Left lung (tissue), 10 donors: ENCODE measurements around the gene KLF5. TPM values are rescaled to one million over a fixed set of nuclear protein-coding genes. Genes with fewer than 3 reads are reported as not detected.

Experiments
- ATAC-seq: fragments of 200-7000 bp; cut with Tn5 transposase; one replicate; pipeline ENCODE4 v1.9.1; 2020; ENCODE audit warnings: moderate library complexity
- DNase-seq, 4 donors: peaks; one replicate each; pipeline ENCODE4 v3.0.0-alpha.2; 2013 to 2020
- H3K27ac ChIP-seq, 2 donors: fragments of 200-600 bp; sonication (generic) in 1 of 2; one replicate each; pipeline versions ENCODE4 v1.5.0 to v1.8.0; 2020 to 2021
- H3K27me3 ChIP-seq, 2 donors: fragments of 200-600 bp; sonication (generic) in 1 of 2; one replicate each; pipeline versions ENCODE4 v1.5.0 to v1.8.0; 2020 to 2021
- H3K36me3 ChIP-seq, 2 donors: fragments of 200-600 bp; sonication (generic) in 1 of 2; one replicate each; pipeline versions ENCODE4 v1.5.0 to v1.8.0; 2020 to 2021
- H3K4me1 ChIP-seq, 2 donors: fragments of 200-600 bp; one replicate each; pipeline ENCODE4 v1.8.0; 2021
- H3K4me3 ChIP-seq, 2 donors: fragments of 200-600 bp; sonication (generic) in 1 of 2; one replicate each; pipeline versions ENCODE4 v1.5.0 to v1.8.0; 2020 to 2021; ENCODE audit warnings: mild to moderate bottlenecking in 1 of 2
- H3K9me3 ChIP-seq, 2 donors: fragments of 200-600 bp; sonication (generic) in 1 of 2; one replicate each; pipeline versions ENCODE4 v1.5.0 to v1.8.0; 2020 to 2021
- CTCF ChIP-seq, 2 donors: fragments of 200-600 bp; sonication (generic) in 1 of 2; IDR thresholded peaks; one replicate each; pipeline versions ENCODE4 v1.5.0 to v1.8.0; 2021; ENCODE audit warnings: antibody characterized with exemption in 2 of 2
- intact Hi-C, 2 donors: fragments of 100-400 bp; cut with DNase I; formaldehyde crosslinking; loops; one replicate each; pipeline versions ENCODE4 v1.11.2 to v1.14.2; 2022
- polyA plus RNA-seq, 6 donors: library from polyadenylated mRNA; unstranded; fragments of 120-200 nt; gene quantifications; one replicate each; pipeline ENCODE4 v1.2.1, GENCODE V29; 2013; ENCODE audit not compliant: insufficient read length in 6 of 6
- total RNA-seq, 2 donors: library from RNA; stranded (reverse); fragmentation: NEBNext Ultra II Directional; extraction: Animal tissue kit (Norgen Biotek cat#: 25700); gene quantifications; one replicate each; pipeline ENCODE4 v1.2.1, GENCODE V29; 2021
- donor health status: DM: no; HTN: yes; CAD: no.
- donor health status: DM: no; HTN: no; CAD: no.

The KLF5 gene
- total and polyA plus RNA-seq, 8 donors = 17.8 to 52.9 (median 23.5) TPM

DNA sequence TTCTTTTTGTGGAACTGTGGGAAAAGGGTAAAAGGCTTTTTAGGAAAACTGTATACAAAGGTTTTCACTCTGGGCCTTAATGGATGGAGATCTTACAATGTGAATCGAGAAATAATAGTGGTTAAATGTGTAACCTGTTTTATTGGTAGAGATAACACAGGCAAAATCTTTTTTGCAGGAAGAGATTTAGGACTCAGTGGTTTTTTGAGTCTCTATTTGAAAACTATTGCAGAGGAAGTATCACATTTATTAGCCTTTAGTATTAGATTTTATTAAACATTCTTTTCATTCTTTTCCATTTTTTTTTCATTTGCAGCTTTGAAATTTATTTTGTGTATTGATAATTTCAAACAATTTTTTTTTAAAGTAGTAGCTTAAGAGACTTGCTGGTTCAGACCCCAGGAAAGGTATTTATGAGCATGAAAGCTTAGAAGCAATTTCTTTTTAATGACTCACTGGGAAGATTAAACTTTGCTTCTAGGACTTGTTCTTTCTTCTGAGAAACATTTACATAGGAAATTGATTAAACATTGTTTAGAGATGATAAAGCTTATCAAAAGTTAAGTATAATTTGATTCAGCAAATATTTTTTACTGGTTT is 10.5 kb downstream of the KLF5 start:
- no peak for DNase-seq
- intact Hi-C loops = no loop called here
- no peak for TF ChIP-seq CTCF (IDR thresholded peaks at IDR 0.05)
- no peaks in the 10 kb centered on the region for H3K27me3 ChIP-seq
- peaks cover 0 to 21% of the 10 kb centered on the region in 2 donors for H3K36me3 ChIP-seq
- no peaks in the 10 kb centered on the region for H3K9me3 ChIP-seq
- no peak for ATAC-seq
- H3K4me3 ChIP-seq = no peak overlapping the region
- peaks cover 3 to 7% of the 10 kb centered on the region in 2 donors for H3K4me1 ChIP-seq
- no peak overlapping the region for H3K27ac ChIP-seq

- TF ChIP-seq CTCF (IDR thresholded peaks at IDR 0.05) = no peak
- intact Hi-C loops = no loop called here
- peaks cover 3 to 7% of the 10 kb centered on the region in 2 donors for H3K4me1 ChIP-seq
- H3K27me3 ChIP-seq = no peaks in the 10 kb centered on the region
- peaks cover 0 to 11% of the 10 kb centered on the region in 2 donors for H3K36me3 ChIP-seq
- DNase-seq (no peak), ATAC-seq (no peak)
- no peaks in the 10 kb centered on the region for H3K9me3 ChIP-seq
- no peak overlapping the region for H3K4me3 ChIP-seq
- peak overlapping the region; percentile 42 to 57 for H3K27ac ChIP-seq
Measured at GRCh38 chr13:73070451-73071098, 11.8 kb downstream of the KLF5 start.

- Histone ChIP-seq H3K4me1 (peaks cover 3 to 7% of the 10 kb centered on the region in 2 donors), H3K36me3 (peaks cover 0 to 14% of the 10 kb centered on the region in 2 donors), H3K9me3 (no peaks in the 10 kb centered on the region), H3K4me3 (no peak overlapping the region), H3K27ac (peak overlapping the region; percentile 65 to 68), H3K27me3 (no peaks in the 10 kb centered on the region)
- DNase-seq (no peak), ATAC-seq (peak; percentile 53)
- no peak for TF ChIP-seq CTCF (IDR thresholded peaks at IDR 0.05)
- intact Hi-C loops = no loop called here
Measured at GRCh38 chr13:73072239-73072900, 13.6 kb downstream of the KLF5 start.

GRCh38 chr13:73073050-73073449 is 14.2 kb downstream of the KLF5 start:
- peaks cover 3 to 7% of the 10 kb centered on the region in 2 donors for H3K4me1 ChIP-seq
- TF ChIP-seq CTCF (IDR thresholded peaks at IDR 0.05) = no peak
- DNase-seq (no peak), ATAC-seq (peak; percentile 19)
- H3K36me3 ChIP-seq = peaks cover 0 to 8% of the 10 kb centered on the region in 2 donors
- H3K27me3 ChIP-seq = no peaks in the 10 kb centered on the region
- peak overlapping the region; percentile 65 to 68 for H3K27ac ChIP-seq
- H3K9me3 ChIP-seq = no peaks in the 10 kb centered on the region
- intact Hi-C loops = no loop called here
- H3K4me3 ChIP-seq = no peak overlapping the region

GRCh38 chr13:73074014-73074413 is 15.2 kb downstream of the KLF5 start:
- Histone ChIP-seq H3K9me3 (no peaks in the 10 kb centered on the region), H3K4me1 (peaks cover 3 to 7% of the 10 kb centered on the region in 2 donors), H3K4me3 (no peak overlapping the region), H3K27me3 (no peaks in the 10 kb centered on the region), H3K27ac (peak overlapping the region; percentile 65 to 68), H3K36me3 (peaks cover 0 to 5% of the 10 kb centered on the region in 2 donors)
- DNase-seq = no peak
- intact Hi-C loops = no loop called here
- peak; percentile 14 for ATAC-seq
- TF ChIP-seq CTCF (IDR thresholded peaks at IDR 0.05) = no peak
